ENCODE data around the gene LRBA. TPM values are rescaled to one million over a fixed set of nuclear protein-coding genes. Genes with fewer than 3 reads are reported as not detected.
"Not testable (repeated sequence)": the region's sequence is repeated elsewhere in the genome, so short reads cannot be mapped to it uniquely, and the experiment has no call there.

The LRBA gene
- total and polyA plus RNA-seq, 7 donors: 16.8 to 184 (median 91.1) TPM

- DNase-seq: no peak
- Histone ChIP-seq H3K9me3 (no peaks in the 10 kb centered on the region), H3K27ac (no peak overlapping the region), H3K27me3 (no peaks in the 10 kb centered on the region), H3K36me3 (no peaks in the 10 kb centered on the region), H3K4me1 (peaks cover 0 to 9% (median 0%) of the 10 kb centered on the region in 4 donors), H3K4me3 (no peak overlapping the region)
- TF ChIP-seq CTCF (IDR thresholded peaks at IDR 0.05) (no peak), POLR2AphosphoS5 (IDR thresholded peaks at IDR 0.05) (no peak), EP300 (IDR thresholded peaks at IDR 0.05) (no peak), POLR2A (IDR thresholded peaks at IDR 0.05) (no peak)
- WGBS, 2 donors: 44 to 70% methylated on average over 1 of the region's 1 CpG
- intact Hi-C loops (cut with DNase I): no loop called here
Observed at GRCh38 chr4:150934022-150934421, 81.1 kb downstream of the LRBA start.

GRCh38 chr4:150931796-150932195 lies 83.3 kb downstream of the LRBA start:
- Histone ChIP-seq H3K4me3 (no peak overlapping the region), H3K36me3 (no peaks in the 10 kb centered on the region), H3K9me3 (no peaks in the 10 kb centered on the region), H3K27ac (no peak overlapping the region), H3K27me3 (no peaks in the 10 kb centered on the region), H3K4me1 (peaks cover 0 to 7% (median 0%) of the 10 kb centered on the region in 4 donors)
- WGBS, 2 donors: 35 to 78% methylated on average over 2 of the region's 2 CpGs
- TF ChIP-seq EP300 (IDR thresholded peaks at IDR 0.05) (no peak), POLR2AphosphoS5 (IDR thresholded peaks at IDR 0.05) (no peak), CTCF (IDR thresholded peaks at IDR 0.05) (no peak), POLR2A (IDR thresholded peaks at IDR 0.05) (no peak)
- no peak for DNase-seq
- intact Hi-C loops (cut with DNase I): no loop called here

- DNase-seq: no peak
- H3K4me1 ChIP-seq: no peaks in the 10 kb centered on the region
- intact Hi-C loops (cut with DNase I): no loop called here
- H3K27me3 ChIP-seq: no peaks in the 10 kb centered on the region
- TF ChIP-seq POLR2AphosphoS5 (IDR thresholded peaks at IDR 0.05): no peak
- TF ChIP-seq CTCF (IDR thresholded peaks at IDR 0.05): no peak
- TF ChIP-seq POLR2A (IDR thresholded peaks at IDR 0.05): no peak
- TF ChIP-seq EP300 (IDR thresholded peaks at IDR 0.05): no peak
- WGBS, 2 donors: 95 to 96% methylated on average over 2 of the region's 2 CpGs
- H3K4me3 ChIP-seq: no peak overlapping the region
- no peaks in the 10 kb centered on the region for H3K36me3 ChIP-seq
- no peak overlapping the region for H3K27ac ChIP-seq
- no peaks in the 10 kb centered on the region for H3K9me3 ChIP-seq
Observed at GRCh38 chr4:150931005-150931404, 84.1 kb downstream of the LRBA start.

GRCh38 chr4:150923945-150924344 lies 91.1 kb downstream of the LRBA start:
- no peak for TF ChIP-seq POLR2A (IDR thresholded peaks at IDR 0.05)
- H3K36me3 ChIP-seq: no peaks in the 10 kb centered on the region
- DNase-seq: no peak
- no peaks in the 10 kb centered on the region for H3K9me3 ChIP-seq
- H3K27me3 ChIP-seq: no peaks in the 10 kb centered on the region
- intact Hi-C loops (cut with DNase I): no loop called here
- H3K27ac ChIP-seq: no peak overlapping the region
- no peak overlapping the region for H3K4me3 ChIP-seq
- 91 to 95% methylated on average over 1 of the region's 1 CpG for WGBS, 2 donors
- H3K4me1 ChIP-seq: no peaks in the 10 kb centered on the region

- intact Hi-C loops (cut with DNase I); H3K27ac ChIP-seq; H3K4me1 ChIP-seq; H3K36me3 ChIP-seq; H3K27me3 ChIP-seq; DNase-seq; H3K4me3 ChIP-seq; H3K9me3 ChIP-seq: not testable (repeated sequence)
- 82 to 96% methylated on average over 9 of the region's 9 CpGs for WGBS, 2 donors
Observed at GRCh38 chr4:150921486-150921885, 93.6 kb downstream of the LRBA start.

- H3K27ac ChIP-seq; H3K4me3 ChIP-seq; DNase-seq; intact Hi-C loops (cut with DNase I); H3K4me1 ChIP-seq; H3K27me3 ChIP-seq; H3K9me3 ChIP-seq: not testable (repeated sequence)
- H3K36me3 ChIP-seq: peaks cover 0 to 20% (median 2%) of the 10 kb centered on the region in 4 donors
- WGBS, 2 donors: 89 to 90% methylated on average over 3 of the region's 3 CpGs
Observed at GRCh38 chr4:150918562-150918961, 96.5 kb downstream of the LRBA start.
